ENCODE results near the gene ATG4B. TPM values are rescaled to one million over a fixed set of nuclear protein-coding genes. Genes with fewer than 3 reads are reported as not detected.

The ATG4B gene
- total and polyA plus RNA-seq, 2 of the 8 experiments (the other 6 are each of a cell fraction or from before 2014, with no cell fraction given): 103 to 155 TPM

DNA sequence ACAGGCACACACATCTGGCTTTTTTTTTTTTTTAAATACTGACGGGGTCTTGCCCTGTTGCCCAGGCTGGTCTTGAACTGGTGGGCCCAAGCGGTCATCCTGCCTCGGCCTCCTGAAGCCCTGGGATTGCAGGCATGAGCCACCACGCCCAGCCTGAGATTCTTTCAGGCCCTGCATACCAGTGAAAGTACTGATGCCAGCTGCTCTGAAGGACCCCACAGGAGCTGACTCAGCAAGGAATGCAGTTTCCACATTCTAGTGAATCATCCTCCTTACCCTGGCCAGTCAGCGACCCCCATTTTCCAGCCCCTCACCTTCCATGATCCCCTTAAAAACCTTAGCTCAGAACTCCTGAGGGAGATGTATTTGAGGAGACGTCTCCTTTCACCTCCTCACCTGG lies 55.0 kb downstream of the ATG4B start (continued):
- no peak for TF ChIP-seq YY1 (IDR thresholded peaks at IDR 0.05; ENCODE audit: low read depth, low read length)

Measured in H1 (cell line).